HT1080 (cell line): Measurements from ENCODE around the gene RBMS2. TPM values are rescaled to one million over a fixed set of nuclear protein-coding genes. Genes with fewer than 3 reads are reported as not detected.
"Not testable (repeated sequence)": the region's sequence is repeated elsewhere in the genome, so short reads cannot be mapped to it uniquely, and the experiment has no call there.

Experiments used
- DNase-seq: peaks from one replicate; pipeline ENCODE4 v3.0.0-alpha.2; 2015; ENCODE audit warnings: low read depth
- polyA plus RNA-seq, 2 experiments: library from polyadenylated mRNA; depleted of rRNA; stranded (reverse); fragments of >200 nt; gene quantifications; 2 replicates each; pipeline ENCODE4 v1.2.3, GENCODE V29; 2015
- total RNA-seq: library from RNA; depleted of rRNA; stranded (reverse); fragments of >200 nt; shearing (Covaris generic); gene quantifications from 2 replicates; pipeline ENCODE4 v1.2.3, GENCODE V29; 2014; rRNA removed

RBMS2 gene, protein sequence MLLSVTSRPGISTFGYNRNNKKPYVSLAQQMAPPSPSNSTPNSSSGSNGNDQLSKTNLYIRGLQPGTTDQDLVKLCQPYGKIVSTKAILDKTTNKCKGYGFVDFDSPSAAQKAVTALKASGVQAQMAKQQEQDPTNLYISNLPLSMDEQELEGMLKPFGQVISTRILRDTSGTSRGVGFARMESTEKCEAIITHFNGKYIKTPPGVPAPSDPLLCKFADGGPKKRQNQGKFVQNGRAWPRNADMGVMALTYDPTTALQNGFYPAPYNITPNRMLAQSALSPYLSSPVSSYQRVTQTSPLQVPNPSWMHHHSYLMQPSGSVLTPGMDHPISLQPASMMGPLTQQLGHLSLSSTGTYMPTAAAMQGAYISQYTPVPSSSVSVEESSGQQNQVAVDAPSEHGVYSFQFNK
- total RNA-seq: 30.9 and 33.3 TPM in 2 replicates
- 39.5 and 47.0 TPM in 2 replicates for polyA plus RNA-seq (2015; cell fraction: cytosol; rRNA removed)
- 68.1 and 70.4 TPM in 2 replicates for polyA plus RNA-seq (2015; cell fraction: nucleus; rRNA removed)

GRCh38 chr12:56521590-56522371 lies at the start of gene RBMS2:
Gene RBMS2, plus strand, starts transcription at chr12:56521820. Its CDS starts 204 bp downstream, at chr12:56522024.
- peak; percentile 96 for DNase-seq

- DNase-seq: no peak
Observed at GRCh38 chr12:56474389-56474788, 47.2 kb upstream of the RBMS2 start.

DNA sequence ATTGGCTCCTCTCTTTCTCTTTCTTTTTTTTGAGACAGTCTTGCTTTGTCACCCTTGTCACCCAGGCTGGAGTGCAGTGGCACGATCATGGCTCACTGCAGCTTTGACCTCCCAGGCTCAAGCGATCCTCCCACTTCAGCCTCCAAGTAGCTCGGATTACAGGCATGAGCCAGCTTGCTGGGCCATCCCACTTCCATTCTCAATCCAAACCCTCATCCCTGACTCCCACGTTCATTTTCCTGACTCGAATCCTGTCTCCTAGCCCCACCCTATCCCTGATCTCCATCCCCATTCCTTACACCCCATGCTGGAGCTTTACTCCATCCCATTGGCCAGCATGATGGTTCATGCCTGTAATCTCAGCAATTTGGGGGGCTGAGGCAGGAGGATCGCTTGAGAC lies 45.5 kb upstream of the RBMS2 start:
- peak; percentile 10 for DNase-seq

DNA sequence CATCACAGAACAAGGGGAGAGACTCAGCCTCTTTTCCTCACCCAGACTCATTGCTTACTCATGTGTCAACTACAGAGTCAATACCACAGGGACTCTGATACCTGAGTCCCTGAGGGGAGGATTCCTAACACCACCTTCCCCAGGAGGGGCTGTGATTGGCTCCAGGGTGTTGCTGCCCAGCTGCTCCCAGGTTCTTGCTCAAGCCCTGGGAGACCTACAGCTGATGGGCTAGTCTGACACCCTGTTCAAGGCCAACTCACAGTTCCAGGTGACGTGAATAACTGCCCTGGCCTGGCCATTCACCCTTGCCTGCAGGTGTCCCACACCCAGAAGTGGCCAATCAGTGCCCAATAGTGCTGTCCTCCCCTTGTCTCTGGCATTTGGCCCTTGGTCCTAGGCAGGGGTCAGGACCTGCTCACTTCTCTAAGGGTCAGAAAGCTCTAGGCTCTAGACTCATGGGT lies 44.6 kb upstream of the RBMS2 start:
- DNase-seq: no peak

GRCh38 chr12:56477521-56478225 lies 43.9 kb upstream of the RBMS2 start:
- DNase-seq: no peak

GRCh38 chr12:56479625-56480024 lies 42.0 kb upstream of the RBMS2 start:
- no peak for DNase-seq

GRCh38 chr12:56484566-56484965 lies 37.1 kb upstream of the RBMS2 start:
- no peak for DNase-seq

- no peak for DNase-seq
Observed at GRCh38 chr12:56486694-56487093, 34.9 kb upstream of the RBMS2 start.

DNA sequence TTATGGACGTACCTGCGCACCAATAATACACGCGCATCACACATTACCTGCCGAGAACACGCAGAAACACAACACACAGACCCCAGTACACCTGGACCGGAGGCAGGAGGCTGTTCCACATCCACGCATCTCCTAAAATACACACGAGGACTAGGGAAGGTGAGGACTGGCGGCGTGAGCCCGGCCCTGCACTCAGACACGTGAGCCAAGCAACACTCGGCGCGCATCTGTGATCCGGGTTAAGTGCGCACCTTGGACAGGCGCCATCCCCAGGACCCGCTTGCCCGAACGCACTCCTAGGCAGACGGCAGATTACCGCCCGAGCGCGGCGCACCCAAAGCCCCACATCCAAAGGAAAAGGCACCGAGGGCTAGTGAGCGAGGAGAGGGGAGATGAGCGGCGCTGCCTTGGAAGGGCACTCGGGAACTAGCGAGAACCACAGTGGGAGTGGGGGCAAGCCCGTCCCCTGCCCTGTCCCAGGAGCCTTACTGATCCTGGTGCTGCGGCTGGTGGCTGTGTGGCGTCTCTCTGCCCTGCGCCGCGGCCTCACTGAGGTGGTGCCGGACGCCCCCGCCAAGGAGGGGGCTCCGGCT lies 34.1 kb upstream of the RBMS2 start:
- no peak for DNase-seq

GRCh38 chr12:56488041-56488955 lies 33.3 kb upstream of the RBMS2 start, which contains the start of gene GLS2:
Gene GLS2, minus strand, starts transcription at chr12:56488161. Its CDS starts 43 bp downstream, at chr12:56488118.
- DNase-seq: no peak

DNA sequence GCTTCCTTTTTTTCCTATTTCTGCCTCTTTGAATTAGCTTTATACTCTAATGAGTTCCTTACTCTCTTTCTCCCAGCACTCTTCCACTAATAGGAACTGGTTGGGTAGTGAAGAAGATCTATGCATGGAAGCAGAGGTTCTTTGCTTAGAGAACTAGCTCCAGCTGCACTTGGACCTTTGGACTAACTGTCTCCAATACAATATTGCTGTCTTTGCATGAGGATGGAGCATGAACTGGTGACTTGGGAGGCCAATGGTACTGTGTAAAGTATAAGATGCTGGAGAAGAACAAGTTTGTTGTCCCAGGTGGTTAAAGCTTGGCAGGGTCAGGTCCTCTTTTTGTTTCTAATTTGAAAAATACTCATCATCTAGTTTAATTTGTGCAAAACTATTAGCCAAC lies 31.3 kb upstream of the RBMS2 start:
- no peak for DNase-seq

GRCh38 chr12:56493409-56494105 lies 28.1 kb upstream of the RBMS2 start:
- DNase-seq: not testable (repeated sequence)

- DNase-seq: not testable (repeated sequence)
Observed at GRCh38 chr12:56494106-56494415, 27.6 kb upstream of the RBMS2 start.

- DNase-seq: not testable (repeated sequence)
Observed at GRCh38 chr12:56494481-56494880, 27.1 kb upstream of the RBMS2 start.

DNA sequence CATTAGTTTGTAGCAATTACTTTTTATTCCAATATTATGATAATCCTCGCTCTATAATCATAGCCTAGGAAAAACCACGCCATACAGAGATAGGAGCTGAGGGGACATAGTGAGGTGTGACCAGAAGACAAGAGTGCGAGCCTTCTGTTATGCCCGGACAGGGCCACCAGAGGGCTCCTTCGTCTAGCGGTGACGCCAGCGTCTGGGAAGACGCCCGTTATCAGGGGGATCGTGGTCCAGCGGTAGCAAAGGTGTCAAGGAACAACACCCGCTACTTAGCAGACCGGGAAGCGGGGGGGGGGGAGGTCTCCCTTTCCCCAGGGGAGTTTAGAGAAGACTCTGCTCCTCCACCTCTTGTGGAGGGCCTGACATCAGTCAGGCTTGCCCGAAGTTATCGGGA lies 24.9 kb upstream of the RBMS2 start:
- DNase-seq: not testable (repeated sequence)

DNA sequence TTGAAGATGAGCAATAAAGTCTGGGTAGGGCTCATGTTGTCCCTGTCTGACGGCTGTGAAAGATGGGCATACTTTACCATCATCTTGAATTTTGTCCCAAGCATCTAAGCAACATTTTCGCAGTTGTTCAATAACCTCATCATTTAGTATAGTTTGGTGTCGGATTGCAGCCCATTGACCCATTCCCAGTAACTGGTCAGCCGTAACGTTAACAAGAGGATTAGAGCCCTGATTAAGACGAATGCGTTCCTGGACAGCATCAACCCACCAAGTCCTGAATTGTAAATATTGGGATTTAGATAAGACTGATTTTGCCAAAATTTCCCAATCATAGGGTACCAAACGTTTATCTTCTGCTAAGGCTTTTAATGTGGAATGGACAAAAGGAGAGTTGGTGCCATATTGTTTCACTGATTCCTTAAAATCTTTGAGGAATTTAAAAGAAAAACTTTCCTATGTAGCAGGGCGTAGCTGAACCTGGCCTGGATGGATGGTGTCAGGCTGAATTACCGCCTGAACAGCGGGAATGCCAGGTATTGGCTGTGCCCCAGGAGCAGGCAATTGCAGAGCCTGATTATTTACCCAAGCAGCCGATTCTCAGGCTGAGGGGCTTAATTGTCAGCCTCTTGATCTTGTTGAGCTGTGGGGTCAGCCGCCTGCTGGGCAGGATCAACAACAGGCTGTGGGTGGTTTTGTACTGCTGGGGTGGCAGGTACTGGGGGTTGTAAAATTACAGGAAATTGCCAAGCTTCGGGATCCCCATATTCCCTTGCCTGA lies 23.3 kb upstream of the RBMS2 start:
- not testable (repeated sequence) for DNase-seq

DNA sequence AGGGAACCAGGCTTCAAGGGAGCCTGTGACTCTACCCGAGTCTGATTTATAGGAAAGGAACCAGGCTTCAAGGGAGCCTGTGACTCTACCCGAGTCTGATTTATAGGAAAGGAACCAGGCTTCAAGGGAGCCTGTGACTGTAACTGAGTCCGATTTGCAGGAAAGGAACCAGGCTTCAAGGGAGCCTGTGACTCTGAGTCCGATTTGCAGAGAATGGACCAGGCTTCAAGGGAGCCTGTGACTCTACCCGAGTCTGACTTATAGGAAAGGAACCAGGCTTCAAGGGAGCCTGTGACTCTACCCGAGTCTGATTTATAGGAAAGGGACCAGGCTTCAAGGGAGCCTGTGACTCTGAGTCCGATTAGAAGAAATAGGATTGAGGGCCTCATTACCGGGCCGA lies 22.2 kb upstream of the RBMS2 start:
- not testable (repeated sequence) for DNase-seq

GRCh38 chr12:56499879-56500278 lies 21.7 kb upstream of the RBMS2 start:
- DNase-seq: not testable (repeated sequence)

GRCh38 chr12:56510786-56511185 lies 10.8 kb upstream of the RBMS2 start:
- DNase-seq: no peak
